ENCODE measurements around the gene UBE2J1.

UBE2J1 gene

DNA sequence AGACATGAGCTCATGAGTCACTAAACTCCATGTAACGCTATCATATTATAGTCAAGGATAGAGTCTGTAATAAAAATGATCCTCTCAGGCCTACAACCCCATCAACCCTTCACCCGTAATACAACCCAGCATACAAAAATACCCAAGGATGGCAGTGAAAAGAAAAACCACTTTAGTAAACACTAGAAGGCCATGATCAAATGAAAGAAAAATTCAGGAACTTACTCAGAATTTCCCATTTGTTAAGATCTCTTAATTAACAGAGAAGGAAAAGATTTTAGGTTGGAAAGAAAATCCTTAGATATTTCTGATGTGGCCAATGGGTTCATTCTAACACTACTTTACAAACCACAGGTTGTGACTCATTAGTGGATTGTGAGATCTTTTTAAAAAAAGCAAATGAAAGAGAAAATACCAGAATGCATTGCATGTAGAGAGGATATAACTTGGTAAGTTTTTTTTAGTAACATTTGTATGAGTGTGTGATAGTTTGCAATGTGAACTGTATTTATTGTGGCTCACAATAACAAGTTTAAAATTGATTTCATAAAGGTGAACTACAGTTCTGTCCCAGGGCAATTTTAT is 8.0 kb upstream of the UBE2J1 start:
- peak; percentile 31 for DNase-seq (ENCODE audit: low read depth)
- no peak overlapping the region for H3K4me3 ChIP-seq (ENCODE audit: low read depth, low read length)
- TF ChIP-seq MYC (IDR thresholded peaks at IDR 0.05; ENCODE audit: low read depth, low read length) (no peak), POLR2A (IDR thresholded peaks at IDR 0.05; ENCODE audit: extremely low read depth, insufficient read length) (no peak)
- TF ChIP-seq, protein P1, sequence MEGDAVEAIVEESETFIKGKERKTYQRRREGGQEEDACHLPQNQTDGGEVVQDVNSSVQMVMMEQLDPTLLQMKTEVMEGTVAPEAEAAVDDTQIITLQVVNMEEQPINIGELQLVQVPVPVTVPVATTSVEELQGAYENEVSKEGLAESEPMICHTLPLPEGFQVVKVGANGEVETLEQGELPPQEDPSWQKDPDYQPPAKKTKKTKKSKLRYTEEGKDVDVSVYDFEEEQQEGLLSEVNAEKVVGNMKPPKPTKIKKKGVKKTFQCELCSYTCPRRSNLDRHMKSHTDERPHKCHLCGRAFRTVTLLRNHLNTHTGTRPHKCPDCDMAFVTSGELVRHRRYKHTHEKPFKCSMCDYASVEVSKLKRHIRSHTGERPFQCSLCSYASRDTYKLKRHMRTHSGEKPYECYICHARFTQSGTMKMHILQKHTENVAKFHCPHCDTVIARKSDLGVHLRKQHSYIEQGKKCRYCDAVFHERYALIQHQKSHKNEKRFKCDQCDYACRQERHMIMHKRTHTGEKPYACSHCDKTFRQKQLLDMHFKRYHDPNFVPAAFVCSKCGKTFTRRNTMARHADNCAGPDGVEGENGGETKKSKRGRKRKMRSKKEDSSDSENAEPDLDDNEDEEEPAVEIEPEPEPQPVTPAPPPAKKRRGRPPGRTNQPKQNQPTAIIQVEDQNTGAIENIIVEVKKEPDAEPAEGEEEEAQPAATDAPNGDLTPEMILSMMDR (IDR thresholded peaks at IDR 0.05; ENCODE audit: low read depth, low read length) = no peak
- TF ChIP-seq, protein P2, sequence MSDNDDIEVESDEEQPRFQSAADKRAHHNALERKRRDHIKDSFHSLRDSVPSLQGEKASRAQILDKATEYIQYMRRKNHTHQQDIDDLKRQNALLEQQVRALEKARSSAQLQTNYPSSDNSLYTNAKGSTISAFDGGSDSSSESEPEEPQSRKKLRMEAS (IDR thresholded peaks at IDR 0.05; ENCODE audit: low read depth, low read length) = no peak

DNA sequence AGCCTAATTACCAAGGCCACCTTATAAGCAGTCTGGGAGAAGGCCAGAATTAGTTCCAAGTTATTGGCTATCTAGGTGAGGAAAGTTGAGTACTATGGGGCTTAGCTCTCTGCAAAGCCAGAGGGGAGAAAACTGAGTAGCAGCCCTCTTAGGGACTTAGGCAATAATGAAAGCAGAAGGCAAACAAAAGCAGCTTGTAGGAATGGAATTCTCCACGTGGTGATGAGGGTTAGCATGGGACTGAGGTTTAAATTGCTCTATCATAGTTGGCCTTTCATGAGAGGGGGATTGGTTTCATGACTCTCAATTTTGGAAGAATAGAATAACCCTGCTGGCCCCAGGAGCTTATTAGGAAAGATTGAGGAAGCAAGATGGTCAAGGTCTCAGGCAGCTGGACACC is 7.0 kb upstream of the UBE2J1 start:
- H3K4me3 ChIP-seq (ENCODE audit: low read depth, low read length) = no peak overlapping the region
- TF ChIP-seq MYC (IDR thresholded peaks at IDR 0.05; ENCODE audit: low read depth, low read length) (no peak), POLR2A (IDR thresholded peaks at IDR 0.05; ENCODE audit: extremely low read depth, insufficient read length) (no peak)
- TF ChIP-seq, protein P2 (IDR thresholded peaks at IDR 0.05; ENCODE audit: low read depth, low read length) = 0 out of 2 replicates have a peak, but pooled peaks have one; percentile 17
- TF ChIP-seq, protein P1 (IDR thresholded peaks at IDR 0.05; ENCODE audit: low read depth, low read length) = no peak
- DNase-seq (ENCODE audit: low read depth) = peak; percentile 11

DNA sequence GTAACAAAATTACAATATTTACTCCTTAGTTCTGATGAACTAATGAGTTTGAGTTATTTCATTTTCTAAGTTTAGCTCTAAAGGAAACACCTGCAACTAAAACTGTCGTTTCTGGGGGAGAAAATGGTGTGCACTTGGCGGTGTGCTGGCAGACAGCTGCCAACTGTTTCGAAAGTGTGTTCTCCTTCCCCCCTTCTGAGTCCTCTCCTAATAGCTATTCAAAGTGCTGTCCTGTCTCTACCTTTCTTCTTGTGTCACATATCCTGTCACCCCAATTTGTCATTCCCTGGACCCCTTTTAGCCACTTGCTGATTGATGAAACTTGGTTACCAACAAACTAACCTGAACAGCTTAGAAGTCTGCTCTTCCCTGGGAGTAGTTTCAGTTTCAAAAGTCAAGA is 4.9 kb upstream of the UBE2J1 start:
- H3K4me3 ChIP-seq (ENCODE audit: low read depth, low read length) = peak overlapping the region; percentile 41
- no peak for TF ChIP-seq POLR2A (IDR thresholded peaks at IDR 0.05; ENCODE audit: extremely low read depth, insufficient read length)
- DNase-seq (ENCODE audit: low read depth) = peak; percentile 55

DNA sequence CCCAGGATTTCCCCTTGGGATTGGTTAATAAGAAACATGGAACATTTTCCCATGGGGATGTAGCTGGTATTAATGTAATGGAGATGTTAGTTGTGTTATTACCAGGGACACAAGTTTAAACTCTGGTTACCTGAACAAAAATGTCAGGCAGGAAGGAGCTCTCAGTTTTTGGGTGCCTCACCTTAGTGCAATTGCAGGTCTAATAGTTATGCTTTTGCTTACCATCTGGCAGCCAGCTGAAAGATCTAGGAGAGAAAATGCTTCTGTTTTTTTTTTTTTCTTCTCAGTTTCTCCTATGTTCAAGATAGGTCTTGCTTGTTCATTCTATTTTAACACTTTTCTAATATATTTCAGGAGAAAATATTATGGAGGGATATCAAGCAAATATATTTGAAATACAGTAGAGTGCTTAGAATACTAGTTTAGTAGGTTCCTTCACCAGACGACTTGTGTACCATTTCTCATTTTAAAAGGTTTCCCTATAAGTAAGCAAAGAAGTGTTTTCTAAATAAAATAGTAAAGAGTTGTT is 4.2 kb upstream of the UBE2J1 start:
- peak overlapping the region; percentile 41 for H3K4me3 ChIP-seq (ENCODE audit: low read depth, low read length)
- DNase-seq (ENCODE audit: low read depth) = no peak
- TF ChIP-seq, protein P1 (IDR thresholded peaks at IDR 0.05; ENCODE audit: low read depth, low read length) = no peak
- no peak for TF ChIP-seq MYC (IDR thresholded peaks at IDR 0.05; ENCODE audit: low read depth, low read length)

DNA sequence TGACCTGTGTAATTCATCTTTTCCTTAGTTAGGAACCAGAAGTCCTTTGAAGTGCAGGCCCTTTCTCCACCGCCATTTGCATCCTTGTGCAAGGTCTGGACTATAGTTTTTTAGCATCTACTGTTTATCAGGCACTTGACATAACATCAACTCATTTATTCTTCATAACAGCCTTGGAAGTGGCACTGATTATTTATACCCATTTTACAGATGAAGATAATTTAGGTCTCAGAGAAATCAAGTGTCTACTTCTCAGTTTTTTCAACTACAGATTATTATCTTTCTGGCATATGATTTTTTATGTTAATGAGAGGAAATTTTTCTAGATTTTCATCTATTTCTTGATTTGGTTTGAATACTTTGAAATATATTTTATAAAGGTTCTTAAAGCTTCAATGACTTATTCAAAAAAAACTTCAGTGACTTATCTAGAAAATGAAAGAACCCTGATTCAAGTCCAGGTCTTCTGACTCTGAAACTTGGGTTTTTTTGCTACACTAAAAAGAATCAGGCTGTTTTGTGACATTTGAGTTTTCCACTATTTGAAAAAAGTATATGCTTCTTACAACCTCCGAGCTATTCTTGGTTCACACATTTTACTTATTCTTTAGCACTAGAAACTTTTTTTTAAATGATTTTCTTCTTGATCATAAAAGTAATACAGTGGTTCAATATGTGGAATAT is 3.1 kb upstream of the UBE2J1 start:
- TF ChIP-seq, protein P1 (IDR thresholded peaks at IDR 0.05; ENCODE audit: low read depth, low read length) = no peak
- TF ChIP-seq, protein P2 (IDR thresholded peaks at IDR 0.05; ENCODE audit: low read depth, low read length) = no peak
- TF ChIP-seq POLR2A (IDR thresholded peaks at IDR 0.05; ENCODE audit: extremely low read depth, insufficient read length) (no peak), MYC (IDR thresholded peaks at IDR 0.05; ENCODE audit: low read depth, low read length) (no peak)
- DNase-seq (ENCODE audit: low read depth) = no peak
- no peak overlapping the region for H3K4me3 ChIP-seq (ENCODE audit: low read depth, low read length)

DNA sequence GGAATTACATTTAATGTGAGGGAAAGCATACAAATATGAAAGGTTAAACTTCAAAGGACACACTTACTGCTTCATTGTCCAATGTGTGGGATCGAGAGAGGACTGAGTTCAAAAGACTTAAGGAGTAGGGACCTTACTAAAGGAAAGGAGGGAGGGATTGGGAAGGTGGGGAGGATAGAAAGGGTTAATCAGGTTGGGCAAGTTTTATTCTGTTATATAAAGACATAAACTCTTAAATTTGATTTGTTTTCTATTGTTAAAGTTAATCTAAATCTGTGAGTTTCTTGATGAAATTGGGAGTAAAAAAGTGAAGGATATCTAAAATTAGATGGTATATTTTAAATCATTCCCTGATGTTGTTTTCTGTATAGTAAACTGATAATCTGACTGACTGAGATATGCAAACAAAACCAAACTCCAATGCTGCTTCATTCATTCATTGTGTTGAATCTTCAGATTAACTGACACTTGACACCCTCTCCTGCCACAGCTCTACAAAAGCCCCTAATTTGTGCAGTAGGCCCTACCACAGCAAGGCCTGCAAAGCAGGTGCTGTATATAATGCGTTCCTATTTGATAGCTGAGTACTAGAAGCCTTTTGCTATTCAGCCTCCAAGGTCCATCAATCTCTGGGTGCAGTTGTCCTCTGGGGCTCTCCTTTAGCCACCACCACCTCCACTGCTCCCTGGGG is 1.3 kb upstream of the UBE2J1 start:
- no peak for DNase-seq (ENCODE audit: low read depth)
- H3K4me3 ChIP-seq (ENCODE audit: low read depth, low read length) = no peak overlapping the region

More for the DNA sequence above, 1.3 kb upstream of the UBE2J1 start:
- TF ChIP-seq, protein P1 (IDR thresholded peaks at IDR 0.05; ENCODE audit: low read depth, low read length) = no peak
- TF ChIP-seq MYC (IDR thresholded peaks at IDR 0.05; ENCODE audit: low read depth, low read length) (no peak), POLR2A (IDR thresholded peaks at IDR 0.05; ENCODE audit: extremely low read depth, insufficient read length) (no peak)
- TF ChIP-seq, protein P2 (IDR thresholded peaks at IDR 0.05; ENCODE audit: low read depth, low read length) = no peak
